HTERT RPE-1 (cell line): ENCODE results near the gene OSBP2.

Source experiments
- in situ Hi-C: fragments of 300-500 bp; cut with MboI; formaldehyde crosslinking; loops from 4 replicates; pipeline ENCODE4 v1.14.3; 2020; ENCODE audit warnings: low sequenced_read_pairs

The OSBP2 gene

DNA sequence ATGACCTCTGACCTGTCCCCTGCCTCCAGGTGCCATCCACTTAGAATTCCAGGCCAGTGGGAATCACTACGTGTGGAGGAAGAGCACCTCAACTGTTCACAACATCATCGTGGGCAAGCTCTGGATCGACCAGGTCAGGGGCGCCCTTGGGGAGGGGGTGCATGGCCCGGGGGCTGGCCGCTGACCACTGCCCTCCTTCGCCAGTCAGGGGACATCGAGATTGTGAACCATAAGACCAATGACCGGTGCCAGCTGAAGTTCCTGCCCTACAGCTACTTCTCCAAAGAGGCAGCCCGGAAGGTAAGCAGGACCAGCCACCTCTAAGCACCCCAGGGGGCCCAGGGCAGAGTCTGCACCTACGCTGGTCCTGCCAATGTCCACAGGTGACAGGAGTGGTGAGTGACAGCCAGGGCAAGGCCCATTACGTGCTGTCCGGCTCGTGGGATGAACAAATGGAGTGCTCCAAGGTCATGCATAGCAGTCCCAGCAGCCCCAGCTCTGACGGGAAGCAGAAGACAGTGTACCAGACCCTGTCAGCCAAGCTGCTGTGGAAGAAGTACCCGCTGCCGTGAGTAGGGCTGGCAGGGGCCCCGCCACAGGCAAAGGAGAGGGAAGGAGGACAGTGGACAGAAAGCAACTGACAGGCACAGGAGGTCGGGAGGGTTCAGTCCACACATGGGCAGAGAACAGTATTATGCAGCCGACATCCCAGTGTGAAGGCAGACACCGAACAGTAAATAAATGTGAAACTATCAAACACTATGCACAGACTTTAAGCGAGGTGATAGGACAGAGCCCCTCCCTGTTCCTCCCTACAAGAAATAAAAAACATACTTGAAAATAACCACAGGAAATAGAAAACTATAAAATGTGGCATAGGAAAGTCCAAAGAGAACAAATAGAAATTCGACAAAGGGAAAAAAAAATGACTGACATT lies 199.0 kb downstream of the OSBP2 start:
- in situ Hi-C loops = no loop called here

DNA sequence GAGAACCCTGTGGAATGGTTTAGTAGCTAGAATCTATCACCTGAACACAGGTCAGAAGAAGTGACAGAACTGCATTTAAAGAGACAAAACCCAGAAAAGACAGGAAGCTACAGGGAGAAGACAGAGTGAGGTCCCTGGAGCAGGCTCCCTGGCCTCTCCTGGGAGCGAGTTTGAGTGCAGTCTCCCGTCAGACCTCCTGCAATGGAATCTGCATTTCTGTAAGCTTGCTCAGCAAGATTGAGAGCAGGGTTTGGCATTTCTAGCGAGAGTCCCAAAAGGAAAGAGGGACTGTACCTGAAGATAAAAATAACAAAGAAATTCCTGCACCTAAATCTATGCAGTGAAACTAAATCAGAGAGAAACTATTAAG lies 199.7 kb downstream of the OSBP2 start:
- in situ Hi-C loops = no loop called here

DNA sequence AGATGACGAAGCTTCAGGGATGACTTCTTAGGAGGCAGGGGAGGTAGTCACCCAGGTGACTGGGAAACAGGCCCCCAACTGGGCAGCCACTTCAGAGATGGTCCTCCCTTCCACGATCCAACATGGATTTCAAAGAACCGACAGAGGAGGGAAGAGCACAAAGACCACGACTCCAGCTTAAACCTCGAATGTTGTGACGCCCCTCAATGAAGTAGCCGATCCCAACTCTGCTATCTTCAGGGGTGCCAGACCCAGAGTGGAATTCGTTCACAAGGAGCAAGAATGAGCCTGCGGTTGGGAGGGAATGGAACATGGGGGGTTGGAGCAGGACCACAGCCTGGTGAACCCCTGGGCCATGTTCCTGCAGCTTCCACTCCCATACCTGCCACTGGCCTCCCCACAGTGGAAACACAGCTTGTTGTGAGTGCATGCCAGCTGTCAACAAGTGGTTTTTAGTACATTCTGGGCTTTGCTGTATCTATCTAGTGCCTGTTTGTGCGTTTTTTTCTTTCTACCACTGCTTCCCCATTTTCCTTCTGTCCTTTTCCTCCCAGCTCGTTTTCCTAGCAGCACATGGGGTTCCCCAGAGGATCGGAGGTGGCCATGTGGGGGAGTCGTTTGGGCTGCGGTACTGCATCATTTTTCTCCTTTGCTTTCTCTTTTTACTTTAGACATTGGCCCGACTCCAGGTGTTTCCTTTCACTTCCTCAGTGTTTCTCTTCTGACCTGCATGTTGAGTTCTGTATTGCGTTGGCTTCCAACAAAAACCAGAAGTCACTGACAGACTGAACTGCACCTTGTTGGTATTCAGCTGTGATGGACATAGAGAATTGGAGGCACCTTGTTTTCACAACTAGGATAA lies 208.1 kb downstream of the OSBP2 start:
- in situ Hi-C loops = no loop called here

DNA sequence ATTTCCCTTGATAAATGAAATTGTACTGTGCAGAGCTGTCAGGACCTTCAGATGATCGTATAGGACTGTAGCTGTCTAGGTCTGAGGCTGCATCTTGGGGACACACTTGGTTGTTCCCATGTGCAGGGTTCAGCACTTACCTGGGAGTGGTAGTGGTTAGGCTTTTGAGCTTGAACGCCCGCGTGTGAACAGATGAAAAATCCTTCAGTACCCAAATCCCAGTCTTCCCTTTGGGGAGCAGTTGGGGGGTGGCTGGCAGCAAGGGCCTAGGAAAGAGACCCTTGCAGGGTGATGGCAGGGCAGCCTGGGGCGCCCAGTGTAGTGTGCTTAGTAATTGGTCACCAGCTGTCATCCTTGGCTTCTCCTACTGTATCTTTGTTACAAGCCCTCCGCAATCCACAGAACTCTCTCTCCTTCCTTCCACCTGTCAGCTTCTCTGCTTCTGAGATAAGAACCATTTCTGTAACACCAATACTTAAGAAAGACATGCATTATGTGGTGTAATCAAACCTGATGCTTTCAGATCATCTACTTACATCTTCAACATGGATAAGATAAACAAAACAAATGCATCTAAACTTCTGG lies 209.3 kb downstream of the OSBP2 start:
- in situ Hi-C loops = no loop called here

DNA sequence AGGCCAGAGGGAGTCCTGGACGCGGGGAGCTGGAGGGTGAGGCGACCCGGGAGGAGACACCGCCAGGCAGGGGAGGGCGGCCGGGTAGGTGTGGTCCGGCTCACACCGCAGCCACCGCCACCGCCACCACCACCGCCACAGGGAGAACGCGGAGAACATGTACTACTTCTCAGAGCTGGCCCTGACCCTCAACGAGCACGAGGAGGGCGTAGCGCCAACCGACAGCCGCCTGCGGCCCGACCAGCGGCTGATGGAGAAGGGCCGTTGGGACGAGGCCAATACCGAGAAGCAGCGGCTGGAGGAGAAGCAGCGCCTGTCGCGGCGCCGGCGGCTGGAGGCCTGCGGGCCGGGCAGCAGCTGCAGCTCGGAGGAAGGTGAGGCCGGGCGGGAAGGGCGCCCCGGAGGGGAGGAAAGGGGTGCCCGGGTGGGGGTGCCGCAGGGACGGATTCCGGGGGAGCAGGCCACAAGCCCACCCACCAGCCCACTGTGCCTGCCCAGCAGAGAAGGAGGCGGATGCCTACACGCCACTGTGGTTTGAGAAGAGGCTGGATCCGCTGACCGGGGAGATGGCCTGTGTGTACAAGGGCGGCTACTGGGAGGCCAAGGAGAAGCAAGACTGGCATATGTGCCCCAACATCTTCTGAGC lies 211.1 kb downstream of the OSBP2 start:
- in situ Hi-C loops = no loop called here

DNA sequence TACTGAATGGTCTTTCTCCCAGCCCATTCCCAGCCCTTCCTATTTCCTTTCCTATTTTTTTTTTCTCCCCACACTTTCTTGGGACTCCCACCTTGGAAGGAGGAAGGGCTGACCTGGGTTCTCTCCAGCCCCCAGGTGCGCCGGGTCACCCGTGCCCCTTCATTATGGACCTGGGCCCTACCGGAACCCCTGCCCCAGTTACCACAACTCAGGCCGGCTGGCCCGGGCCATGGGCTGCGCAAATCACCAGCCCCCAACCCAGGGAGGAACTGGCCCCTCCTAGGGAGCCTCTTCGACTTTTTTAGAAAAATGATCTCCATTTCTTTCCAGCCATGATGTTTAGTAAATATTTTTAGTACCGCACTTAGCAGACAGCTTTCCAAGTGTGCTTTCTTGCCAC lies 211.7 kb downstream of the OSBP2 start:
- in situ Hi-C loops = no loop called here

DNA sequence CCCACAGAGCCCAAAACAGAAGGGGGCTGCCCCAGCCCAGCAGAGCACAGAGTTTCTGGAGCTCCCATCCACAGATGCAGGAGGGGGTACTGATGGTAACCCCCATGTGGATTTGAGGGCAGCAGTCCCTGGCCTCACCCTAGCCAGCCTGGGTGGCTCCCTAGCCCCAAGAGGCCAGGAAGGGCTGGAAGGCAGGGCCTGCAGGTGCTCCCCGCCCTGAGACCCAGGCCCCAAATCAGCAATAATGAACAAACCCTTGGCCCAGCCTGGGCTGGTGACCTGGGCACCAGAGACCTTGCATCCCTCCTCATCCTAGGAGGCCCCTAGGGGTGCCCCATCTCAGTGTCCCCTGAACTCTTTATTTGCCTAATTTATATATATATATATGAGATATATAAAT lies 212.3 kb downstream of the OSBP2 start:
- in situ Hi-C loops = no loop called here

DNA sequence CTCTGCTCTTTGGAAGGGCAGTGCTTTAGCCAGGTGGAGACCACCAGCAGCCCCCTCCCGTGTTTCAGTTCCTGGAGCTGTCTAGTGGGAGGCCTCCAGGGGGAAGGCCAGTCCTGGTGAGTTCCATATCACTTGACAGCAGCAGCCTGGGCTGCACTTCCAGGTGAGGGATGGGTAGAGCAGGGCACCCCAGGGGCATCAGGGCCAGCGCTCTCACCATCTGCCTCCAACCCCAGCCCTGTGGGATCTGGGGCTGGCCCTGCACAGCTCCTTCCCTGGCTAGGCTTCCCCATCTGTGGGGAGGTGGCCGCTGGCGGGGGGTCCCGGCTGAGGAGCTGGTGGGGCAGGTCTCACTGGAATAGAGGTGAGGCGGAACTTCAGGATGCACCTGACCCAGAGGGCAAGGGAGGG lies 213.4 kb downstream of the OSBP2 start:
- in situ Hi-C loops = no loop called here

DNA sequence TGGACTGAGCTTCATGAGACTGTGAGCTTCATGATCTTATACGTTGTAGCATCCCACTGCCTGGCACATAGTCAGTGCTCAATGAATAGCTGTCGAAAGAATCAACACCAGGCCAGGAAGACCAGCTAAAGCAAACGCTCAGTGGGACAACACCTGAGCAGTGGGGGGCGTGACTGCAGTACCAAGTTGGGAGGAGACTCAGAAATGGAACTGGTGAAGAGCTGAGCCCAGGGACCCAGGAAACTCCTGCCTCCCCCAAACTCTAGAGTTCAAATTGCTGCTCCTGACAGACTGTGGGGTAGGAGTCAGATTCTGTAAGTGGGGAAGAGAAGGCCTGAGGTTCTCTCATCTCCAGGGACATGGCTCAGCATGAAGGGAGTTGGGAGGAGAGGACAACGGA lies 214.6 kb downstream of the OSBP2 start:
- in situ Hi-C loops = no loop called here

DNA sequence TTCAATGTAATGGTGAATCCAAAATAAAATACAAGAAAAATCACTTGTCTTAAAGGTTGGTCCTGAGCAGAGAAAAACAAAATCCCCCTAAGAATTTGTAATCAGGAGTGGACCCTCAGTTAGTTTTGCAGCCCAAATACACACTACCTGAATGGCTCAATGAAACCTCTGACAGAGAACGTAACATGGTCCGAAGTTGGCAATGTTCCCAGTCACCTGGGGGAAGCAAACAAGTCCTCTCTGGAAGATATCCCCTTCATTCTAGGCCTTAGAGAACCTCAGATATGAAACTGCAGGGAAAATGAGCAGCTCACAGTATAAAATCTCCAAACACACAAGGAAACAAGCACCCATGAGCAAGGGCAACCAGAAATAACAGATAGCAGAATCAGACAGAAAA lies 215.7 kb downstream of the OSBP2 start:
- in situ Hi-C loops = no loop called here

DNA sequence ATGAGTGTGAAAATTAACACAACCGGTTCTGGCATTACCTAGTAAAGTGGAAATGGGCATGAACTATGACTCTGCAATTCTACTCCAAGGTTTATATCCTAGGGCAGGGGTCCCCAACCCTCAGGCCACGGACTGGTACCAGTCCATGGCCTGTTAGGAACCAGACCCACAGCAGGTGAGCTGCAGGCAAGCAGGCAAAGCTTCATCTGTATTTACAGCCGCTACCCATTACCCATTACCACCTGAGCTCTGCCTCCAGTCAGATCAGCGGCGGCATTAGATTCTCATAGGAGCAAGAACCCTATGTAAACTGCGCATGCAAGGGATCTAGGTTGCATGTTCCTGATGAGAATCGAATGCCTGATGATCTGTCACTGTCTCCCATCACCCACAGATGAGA lies 224.1 kb downstream of the OSBP2 start:
- in situ Hi-C loops = no loop called here

DNA sequence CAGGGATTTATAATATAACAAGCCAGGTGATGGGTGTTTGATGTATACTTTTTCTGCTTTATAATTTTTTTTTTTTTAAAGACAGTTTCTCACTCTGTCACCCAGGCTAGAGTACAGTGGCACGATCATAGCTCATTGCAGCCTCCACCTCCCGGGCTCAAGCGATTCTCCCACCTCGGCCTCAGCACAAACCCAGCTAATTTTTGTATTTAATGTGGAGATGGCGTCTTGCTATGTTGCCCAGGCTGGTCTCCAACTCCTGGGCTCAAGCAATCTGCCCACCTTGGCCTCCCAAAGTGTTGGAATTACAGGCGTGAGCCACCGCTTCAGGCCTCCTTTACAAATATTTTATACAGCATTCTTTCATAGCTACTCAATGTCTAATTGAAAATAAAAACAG lies 225.3 kb downstream of the OSBP2 start:
- in situ Hi-C loops = no loop called here

DNA sequence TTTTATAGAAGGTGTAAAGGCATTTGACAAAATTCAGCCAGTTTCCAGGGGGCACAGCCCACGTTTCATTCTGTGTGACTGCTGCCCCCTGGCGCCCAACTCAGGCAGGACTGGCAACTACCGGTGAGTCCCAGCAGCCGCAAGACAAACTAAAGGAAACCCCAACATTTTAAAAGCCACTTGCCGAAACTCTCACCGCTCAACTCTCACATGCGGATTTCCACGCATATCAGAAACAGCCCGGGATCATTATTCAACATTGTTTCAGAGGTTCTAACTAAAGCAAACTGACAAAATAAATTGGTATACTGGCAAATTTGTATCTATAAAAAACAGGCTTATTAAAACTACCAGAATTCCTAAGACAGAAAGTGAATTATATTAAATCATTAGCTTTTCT lies 225.7 kb downstream of the OSBP2 start:
- in situ Hi-C loops = no loop called here

DNA sequence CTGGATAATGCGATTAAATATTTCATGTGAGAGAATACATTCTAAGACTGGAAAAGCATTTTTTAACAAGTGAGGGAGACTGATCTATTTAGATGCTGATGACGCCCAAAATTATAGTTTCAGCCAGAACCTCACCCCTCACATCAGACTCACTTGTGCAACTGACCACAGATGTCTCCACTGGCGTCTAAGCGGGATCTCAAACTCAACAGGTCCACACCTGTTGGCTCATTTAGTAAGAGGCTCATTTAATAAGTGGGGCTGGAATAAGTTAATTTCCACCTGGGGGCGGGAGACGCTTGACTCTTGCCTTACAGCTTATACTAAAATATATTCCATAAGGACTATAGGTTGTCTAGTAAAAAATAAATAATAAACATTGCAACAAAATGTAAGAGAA lies 226.4 kb downstream of the OSBP2 start:
- in situ Hi-C loops = no loop called here

DNA sequence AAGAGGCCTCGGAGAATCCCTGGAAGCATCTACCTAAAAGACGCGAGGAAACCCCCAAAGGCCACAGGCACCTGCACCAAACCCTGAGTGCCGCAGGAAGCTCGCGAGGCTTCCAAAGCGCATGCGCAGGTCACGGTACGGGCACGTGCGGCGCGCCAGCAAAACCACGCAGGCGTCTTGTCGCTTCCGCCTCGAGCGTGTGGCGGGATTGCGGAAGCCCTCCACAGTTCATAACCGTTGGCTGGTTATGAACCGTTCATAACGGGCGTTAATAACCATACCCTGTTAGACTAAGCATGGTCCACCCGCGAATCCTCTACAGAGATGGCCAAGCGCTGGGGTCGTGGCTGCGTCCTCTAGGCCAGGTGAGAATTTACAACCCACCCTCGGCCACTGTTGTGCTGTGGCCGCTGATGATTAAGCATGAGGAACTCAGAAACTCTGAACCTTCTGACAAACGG lies 227.5 kb downstream of the OSBP2 start:
- in situ Hi-C loops = no loop called here

DNA sequence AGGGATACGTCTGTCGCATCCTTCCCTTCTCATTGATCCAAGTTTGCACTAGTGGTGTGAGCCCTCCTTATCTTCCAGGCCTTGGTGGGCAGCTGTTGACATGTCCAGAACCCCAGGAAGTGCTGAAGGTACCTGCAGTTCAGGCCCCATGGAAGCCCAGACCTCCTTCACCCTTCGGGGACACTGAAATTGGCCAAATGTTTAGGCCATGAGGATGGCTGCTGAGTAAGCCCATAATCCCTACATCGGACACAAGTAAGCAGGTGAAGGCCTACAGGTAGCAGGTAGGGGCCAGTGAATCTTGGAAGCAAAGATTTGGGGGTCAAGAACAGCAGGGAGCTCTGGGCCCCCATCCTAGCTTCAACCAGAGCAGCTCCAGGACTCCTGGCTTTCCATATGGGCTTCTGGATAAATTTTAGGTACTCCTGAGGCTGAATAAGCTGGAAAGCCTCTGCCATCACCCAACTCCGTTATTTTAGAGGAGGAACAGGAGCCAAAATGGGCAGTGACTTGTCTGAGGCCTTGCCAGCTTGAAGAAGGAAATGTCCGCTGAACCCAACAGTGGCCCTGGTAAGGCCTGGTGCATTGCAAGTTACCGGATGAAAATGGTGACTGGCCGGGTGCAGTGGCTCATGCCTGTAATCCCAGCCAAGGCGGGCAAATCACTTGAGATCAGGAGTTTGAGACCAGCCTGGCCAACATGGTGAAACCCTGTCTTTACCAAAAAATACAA lies 228.7 kb downstream of the OSBP2 start:
- in situ Hi-C loops = no loop called here

DNA sequence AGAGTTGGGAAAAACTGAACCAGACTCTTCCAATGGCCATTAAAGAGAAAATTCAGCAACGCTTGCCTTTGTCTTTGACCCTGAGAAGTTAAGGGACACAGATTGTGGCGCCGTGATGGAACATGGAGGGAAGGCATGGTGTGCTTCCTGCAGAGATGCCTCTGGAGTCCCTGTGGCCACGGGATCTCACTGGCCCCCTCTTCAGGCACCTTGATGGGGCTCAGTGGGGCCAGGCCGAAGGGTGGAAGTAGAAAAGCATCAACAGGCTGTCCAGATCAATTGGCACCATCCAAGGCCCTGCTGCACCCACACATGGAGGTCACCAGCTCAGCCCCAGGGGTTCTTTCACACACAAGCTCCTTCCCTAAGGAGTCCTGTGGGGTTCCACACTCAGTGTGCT lies 231.0 kb downstream of the OSBP2 start:
- in situ Hi-C loops = no loop called here

DNA sequence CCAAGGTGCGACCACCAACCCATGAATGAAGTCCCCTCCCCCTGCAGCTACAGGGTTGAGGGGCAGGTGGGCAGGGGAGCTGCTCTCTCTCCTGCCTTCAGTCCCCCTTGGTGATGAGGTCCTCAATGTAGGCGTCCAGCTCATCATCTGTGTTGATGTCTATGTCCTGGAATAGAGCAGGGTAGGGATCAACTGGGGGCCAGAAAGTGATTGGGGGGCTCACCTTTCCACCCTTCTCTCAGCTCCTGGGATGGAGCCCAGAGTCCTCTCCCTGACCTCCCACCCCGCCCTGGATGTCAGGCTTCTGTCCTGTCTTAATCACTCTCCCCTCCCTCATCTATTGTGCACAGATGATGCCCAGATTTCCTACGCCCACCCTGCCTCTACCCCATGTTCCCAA lies 232.0 kb downstream of the OSBP2 start:
- in situ Hi-C loops = no loop called here

DNA sequence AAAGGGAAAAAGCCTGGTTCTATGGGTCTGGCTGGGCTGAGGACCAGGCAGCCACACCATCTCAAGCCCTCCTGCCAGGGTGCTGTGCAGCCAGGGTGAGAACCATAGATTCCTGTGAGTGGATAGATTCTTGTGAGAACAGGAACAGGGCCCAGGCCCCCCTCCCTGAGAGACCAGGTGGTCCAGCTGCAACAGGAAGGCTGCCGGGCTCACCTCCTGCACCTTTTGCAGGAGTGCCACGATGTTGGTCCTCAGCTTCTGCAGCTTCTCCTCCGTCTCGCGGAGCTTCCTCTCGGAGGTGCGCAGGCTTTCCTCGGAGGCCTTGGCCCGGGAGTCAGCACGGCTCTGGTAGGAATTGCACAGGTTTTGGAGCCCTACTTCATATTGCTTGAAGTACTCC lies 233.1 kb downstream of the OSBP2 start:
- in situ Hi-C loops = no loop called here

DNA sequence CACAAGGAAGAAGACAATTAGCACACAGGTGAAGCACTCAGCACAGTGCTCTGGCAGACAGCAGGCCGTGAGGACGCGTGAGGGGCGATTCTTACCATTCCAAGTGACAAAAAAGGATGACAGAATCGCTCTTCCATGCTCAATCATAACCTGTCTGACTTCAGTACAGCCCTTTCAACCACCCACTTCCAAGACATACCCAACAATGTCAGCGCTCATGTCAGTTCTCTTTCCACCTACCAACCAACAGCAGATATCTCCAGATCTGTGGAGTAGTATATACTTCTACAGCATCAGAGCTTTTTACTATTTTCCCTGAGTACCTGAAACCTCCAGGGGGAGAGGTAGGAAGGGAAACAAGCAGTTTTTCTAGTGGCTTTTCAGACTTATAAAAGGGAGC lies 233.7 kb downstream of the OSBP2 start:
- in situ Hi-C loops = no loop called here
